Neural cell (in vitro differentiated cells): ENCODE measurements around the gene SERPINA3. TPM values are rescaled to one million over a fixed set of nuclear protein-coding genes. Genes with fewer than 3 reads are reported as not detected.

Experiments used
- H2AFZ ChIP-seq: fragments of 200-600, 300-800 bp; sonication (generic), shearing (Covaris generic); 2 replicates; pipeline ENCODE4 v1.6.0; 2014; ENCODE audit warnings: low read depth, mild to moderate bottlenecking, antibody characterized with exemption, low read length, moderate library complexity
- H3F3A ChIP-seq: fragments of 200-600 bp; shearing (Covaris generic); 2 replicates; pipeline ENCODE4 v1.6.1; 2016; ENCODE audit warnings: mild to moderate bottlenecking, moderate library complexity, mixed read lengths, antibody characterized with exemption, low read length; ENCODE audit not compliant: insufficient read depth, poor library complexity, severe bottlenecking
- H3K27ac ChIP-seq: fragments of 200-600, 300-800 bp; sonication (generic), shearing (Covaris generic); 2 replicates; pipeline ENCODE4 v1.5.1; 2014; ENCODE audit warnings: mild to moderate bottlenecking, low read length, moderate library complexity
- H3K27me3 ChIP-seq: fragments of 300-800, 200-600 bp; sonication (generic), shearing (Covaris generic); 2 replicates; pipeline ENCODE4 v1.6.0; 2014; ENCODE audit warnings: mild to moderate bottlenecking, low read depth, low read length, moderate library complexity; ENCODE audit not compliant: insufficient read depth
- H3K36me3 ChIP-seq: fragments of 300-800, 200-600 bp; sonication (generic), shearing (Covaris generic); 2 replicates; pipeline ENCODE4 v1.5.1; 2014; ENCODE audit warnings: mild to moderate bottlenecking, antibody characterized with exemption, low read length, moderate library complexity; ENCODE audit not compliant: insufficient read depth
- H3K4me2 ChIP-seq: fragments of 300-800, 200-600 bp; sonication (generic), shearing (Covaris generic); 2 replicates; pipeline ENCODE4 v1.6.0; 2014; ENCODE audit warnings: mild to moderate bottlenecking, low read length
- H3K4me3 ChIP-seq: fragments of 300-800, 200-600 bp; sonication (generic), shearing (Covaris generic); 2 replicates; pipeline ENCODE4 v1.5.1; 2014; ENCODE audit warnings: mild to moderate bottlenecking, low read length, moderate library complexity
- H3K79me2 ChIP-seq: fragments of 200-600 bp; shearing (Covaris generic); replicated peaks from 2 replicates; pipeline ENCODE4 v1.6.0; 2014; ENCODE audit warnings: mild to moderate bottlenecking, low read length, moderate library complexity; ENCODE audit not compliant: insufficient read depth
- H3K9ac ChIP-seq: fragments of 300-800, 200-600 bp; sonication (generic), shearing (Covaris generic); 2 replicates; pipeline ENCODE4 v1.6.1; 2016; ENCODE audit warnings: mild to moderate bottlenecking, low read length, mixed read lengths
- H3K9me2 ChIP-seq: fragments of 200-600 bp; shearing (Covaris generic); 2 replicates; pipeline ENCODE4 v1.6.1; 2016; ENCODE audit warnings: mild to moderate bottlenecking, low read length, mixed read lengths; ENCODE audit not compliant: insufficient read depth
- H3K9me3 ChIP-seq: fragments of 200-600, 300-800 bp; sonication (generic), shearing (Covaris generic); 2 replicates; pipeline ENCODE4 v1.6.1; 2016; ENCODE audit warnings: mild to moderate bottlenecking, mixed run types, low read length, moderate library complexity, mixed read lengths
- H4K20me1 ChIP-seq: fragments of 200-600 bp; shearing (Covaris generic); 2 replicates; pipeline ENCODE4 v1.6.1; 2016; ENCODE audit warnings: mild to moderate bottlenecking, mixed run types; ENCODE audit not compliant: insufficient read depth
- CTCF ChIP-seq: fragments of 450-650 bp; IDR thresholded peaks from 2 replicates; pipeline ENCODE4 v1.5.1; 2014; ENCODE audit warnings: antibody characterized with exemption, mild to moderate bottlenecking, moderate library complexity; ENCODE audit not compliant: poor library complexity, severe bottlenecking
- EP300 ChIP-seq: fragments of 450-650 bp; conservative IDR thresholded peaks from 2 replicates; pipeline ENCODE4 v1.6.1; 2014; ENCODE audit warnings: antibody characterized with exemption, mild to moderate bottlenecking, moderate library complexity; ENCODE audit not compliant: poor library complexity, severe bottlenecking
- EZH2 ChIP-seq: fragments of 200-600, 300-800 bp; shearing (Covaris generic), sonication (generic); IDR thresholded peaks from 2 replicates; pipeline ENCODE4 v1.6.1; 2014; ENCODE audit warnings: antibody characterized with exemption, low read length, borderline replicate concordance, mild to moderate bottlenecking; ENCODE audit not compliant: insufficient read depth, poor library complexity, severe bottlenecking
- MXI1 ChIP-seq: fragments of 450-650 bp; conservative IDR thresholded peaks from 2 replicates; pipeline ENCODE4 v1.6.1; 2014; ENCODE audit warnings: antibody characterized with exemption, mild to moderate bottlenecking; ENCODE audit not compliant: poor library complexity, severe bottlenecking
- POLR2AphosphoS5 ChIP-seq: IDR thresholded peaks from 2 replicates; pipeline ENCODE4 v1.6.1; 2012
- RAD21 ChIP-seq: fragments of 450-650 bp; conservative IDR thresholded peaks from 2 replicates; pipeline ENCODE4 v1.6.1; 2014; ENCODE audit warnings: antibody characterized with exemption, mild to moderate bottlenecking, moderate library complexity
- REST ChIP-seq: IDR thresholded peaks from 2 replicates; pipeline ENCODE4 v1.6.1; 2012; ENCODE audit warnings: borderline replicate concordance
- SMC3 ChIP-seq: fragments of 450-650 bp; conservative IDR thresholded peaks from 2 replicates; pipeline ENCODE4 v1.6.1; 2014; ENCODE audit warnings: antibody characterized with exemption, mild to moderate bottlenecking, moderate library complexity; ENCODE audit not compliant: poor library complexity
- TAF1 ChIP-seq: IDR thresholded peaks from 2 replicates; pipeline ENCODE4 v1.6.1; 2012; ENCODE audit warnings: low read depth
- polyA plus RNA-seq: library from polyadenylated mRNA; depleted of rRNA; stranded (reverse); fragments of >200 nt; gene quantifications from 2 replicates; pipeline ENCODE4 v1.2.3, GENCODE V29; 2014

SERPINA3 gene
- polyA plus RNA-seq, 1 donor from 2014 or later, result not detected

GRCh38 chr14:94654071-94654861 lies 42.1 kb downstream of the SERPINA3 start:
- H2AFZ ChIP-seq, result no peak overlapping the region
- no peaks in the 10 kb centered on the region for H3K79me2 ChIP-seq
- no peaks in the 10 kb centered on the region for H3K36me3 ChIP-seq
- no peaks in the 10 kb centered on the region for H3F3A ChIP-seq
- TF ChIP-seq CTCF (no peak), POLR2AphosphoS5 (no peak), SMC3 (no peak)
- no peak overlapping the region for H3K27ac ChIP-seq
- no peak overlapping the region for H3K4me2 ChIP-seq
- no peak overlapping the region for H3K9ac ChIP-seq
- no peak overlapping the region for H3K4me3 ChIP-seq
- no peaks in the 10 kb centered on the region for H3K27me3 ChIP-seq
- H4K20me1 ChIP-seq, result no peaks in the 10 kb centered on the region
- no peaks in the 10 kb centered on the region for H3K9me2 ChIP-seq
- H3K9me3 ChIP-seq, result no peaks in the 10 kb centered on the region

GRCh38 chr14:94655169-94655710 lies 43.0 kb downstream of the SERPINA3 start:
- Histone ChIP-seq H3K27me3 (no peaks in the 10 kb centered on the region), H3F3A (no peaks in the 10 kb centered on the region), H2AFZ (no peak overlapping the region), H3K4me2 (no peak overlapping the region), H4K20me1 (no peaks in the 10 kb centered on the region), H3K4me3 (no peak overlapping the region), H3K9me2 (no peaks in the 10 kb centered on the region), H3K79me2 (no peaks in the 10 kb centered on the region), H3K9me3 (no peaks in the 10 kb centered on the region), H3K9ac (no peak overlapping the region), H3K27ac (no peak overlapping the region), H3K36me3 (no peaks in the 10 kb centered on the region)
- no peak for TF ChIP-seq EP300
- TF ChIP-seq REST, result no peak
- TF ChIP-seq EZH2, result no peak
- no peak for TF ChIP-seq MXI1
- no peak for TF ChIP-seq POLR2AphosphoS5
- no peak for TF ChIP-seq TAF1
- TF ChIP-seq SMC3, result no peak
- TF ChIP-seq CTCF, result no peak
- TF ChIP-seq RAD21, result no peak
